ENCODE results near the gene SRPRB.

DNA sequence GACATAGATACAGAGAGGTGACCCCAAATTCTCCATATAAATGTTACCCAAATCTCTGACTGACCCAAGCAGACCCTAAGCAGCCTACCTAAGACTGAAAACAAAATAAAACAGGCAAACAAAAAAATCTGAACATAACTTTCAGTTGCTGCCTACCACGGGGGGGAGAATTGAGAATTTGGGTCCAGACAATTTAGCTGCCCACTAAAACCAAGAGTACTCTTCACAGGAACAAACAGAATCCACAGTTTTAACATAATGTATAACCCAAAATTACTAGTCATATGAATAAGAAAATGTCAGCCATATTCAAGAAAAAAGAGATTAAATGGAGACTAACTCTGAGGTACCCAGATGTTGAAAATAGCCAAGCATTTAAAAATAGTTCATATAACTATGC is 44.4 kb downstream of the SRPRB start:
- TF ChIP-seq FOXA1 (IDR thresholded peaks at IDR 0.05) (no peak), TARDBP (IDR thresholded peaks at IDR 0.05) (no peak), LEF1 (IDR thresholded peaks at IDR 0.05; ENCODE audit: borderline replicate concordance) (no peak)
